ENCODE measurements around the gene GSKIP.

The GSKIP gene

DNA sequence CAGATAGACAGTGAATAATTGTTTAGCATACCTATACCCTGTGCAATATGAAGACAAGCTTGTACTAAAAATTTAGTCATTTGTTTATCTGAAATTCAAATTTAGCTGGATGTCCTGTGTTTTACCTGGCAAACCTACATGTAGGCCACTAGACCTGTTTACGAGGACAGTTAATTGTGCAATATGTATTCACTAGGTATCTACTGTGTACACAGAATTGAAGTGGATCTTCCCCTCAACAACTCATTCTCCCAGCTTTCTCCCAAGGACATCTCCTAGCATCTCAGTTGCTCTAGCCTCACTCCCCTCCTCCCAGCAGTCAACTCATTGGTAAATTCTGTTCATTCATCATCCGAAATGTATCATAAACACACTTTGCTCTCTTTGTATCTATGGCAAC, 53.9 kb downstream of the GSKIP start:
- DNase-seq (ENCODE audit: low read depth in 2 of 2), result no peak

DNA sequence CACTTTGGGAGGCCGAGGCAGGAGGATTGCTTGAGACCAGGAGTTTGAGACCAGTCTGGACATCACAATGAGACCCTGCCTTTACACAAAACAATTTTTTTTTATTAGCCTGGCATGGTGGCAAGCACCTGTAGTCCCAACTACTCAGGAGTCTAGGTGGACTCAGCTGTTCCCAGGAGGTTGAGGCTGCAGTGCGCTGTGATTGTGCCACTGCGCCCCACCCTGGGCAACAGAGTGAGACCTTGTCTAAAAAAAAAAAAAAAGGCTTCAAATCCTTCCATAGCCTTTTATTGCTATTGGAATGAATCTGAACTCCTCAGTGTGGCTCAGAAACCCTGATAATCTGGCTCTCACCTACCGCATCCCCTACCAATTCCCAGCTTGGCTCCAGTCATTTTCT, 54.7 kb downstream of the GSKIP start:
- DNase-seq (ENCODE audit: low read depth in 2 of 2), result no peak

DNA sequence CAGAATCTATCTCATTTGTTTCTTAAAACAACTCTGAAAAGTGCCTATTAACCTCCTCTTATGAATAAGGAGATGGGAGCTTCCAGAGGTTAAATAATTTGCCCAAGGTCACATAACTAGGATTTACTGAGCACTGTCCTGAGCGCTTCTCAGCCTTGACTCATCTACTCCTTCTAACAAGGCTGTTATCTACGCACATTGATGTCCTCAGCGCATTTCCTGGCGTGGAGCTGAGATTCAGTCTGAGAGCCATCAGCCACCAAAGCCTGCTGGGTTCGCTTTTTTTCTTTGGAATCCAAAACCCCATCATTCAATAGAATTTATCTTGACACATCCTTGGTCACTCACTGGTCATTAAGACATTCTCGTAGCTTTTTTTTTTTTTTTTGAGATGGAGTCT, 57.9 kb downstream of the GSKIP start:
- DNase-seq (ENCODE audit: low read depth in 2 of 2), result no peak

DNA sequence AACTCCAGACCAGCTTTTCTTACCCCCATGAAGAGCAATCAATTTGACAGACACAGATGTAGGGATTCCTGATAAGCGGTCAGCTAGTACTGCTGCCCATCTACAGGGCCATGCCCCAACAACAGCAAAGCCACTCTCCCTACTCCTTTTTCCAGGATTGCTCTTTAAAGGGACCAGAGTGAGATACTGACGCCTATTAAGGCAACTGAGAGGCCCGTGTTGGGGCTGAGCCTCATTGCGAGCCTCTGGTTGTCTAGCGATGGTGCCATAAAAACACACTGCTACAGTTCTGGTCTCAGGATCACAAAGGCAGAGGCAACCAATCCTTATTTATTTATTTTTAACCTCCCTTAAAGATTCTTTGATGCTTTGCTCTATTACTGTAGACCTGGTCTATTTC, 59.7 kb downstream of the GSKIP start:
- DNase-seq (ENCODE audit: low read depth in 2 of 2), result no peak

GRCh38 chr14:96423446-96424108, 60.3 kb downstream of the GSKIP start:
- DNase-seq (ENCODE audit: low read depth in 2 of 2), result no peak

- peak; percentile 6 to 10 for DNase-seq (ENCODE audit: low read depth in 2 of 2)
Measured at GRCh38 chr14:96424109-96424989, 61.0 kb downstream of the GSKIP start.

GRCh38 chr14:96434040-96434439, 70.7 kb downstream of the GSKIP start:
- no peak for DNase-seq (ENCODE audit: low read depth in 2 of 2)
